Osteoblast (primary cell): ENCODE results near the gene ZBTB8OS. TPM values are rescaled to one million over a fixed set of nuclear protein-coding genes. Genes with fewer than 3 reads are reported as not detected.
A peak's percentile ranks its signal among the peaks of the same experiment; 100 is the strongest.

Experiments used
- DNase-seq: peaks from one replicate; pipeline ENCODE4 v3.0.0; 2011; ENCODE audit warnings: low spot score, mixed read lengths; ENCODE audit not compliant: insufficient read length; ENCODE audit errors: missing footprints
- H2AFZ ChIP-seq: 2 replicates; pipeline ENCODE4 v1.6.0; 2011; ENCODE audit warnings: mild to moderate bottlenecking, low read length
- H3K27ac ChIP-seq: 2 replicates; pipeline ENCODE4 v1.5.1; 2011; ENCODE audit warnings: mild to moderate bottlenecking, low read depth, low read length, moderate library complexity
- H3K27me3 ChIP-seq: 2 replicates; pipeline ENCODE4 v1.6.0; 2012; ENCODE audit warnings: mild to moderate bottlenecking, control low read depth, inconsistent platforms, low read length, moderate library complexity; ENCODE audit not compliant: insufficient read depth
- H3K36me3 ChIP-seq: 2 replicates; pipeline ENCODE4 v1.5.1; 2011; ENCODE audit warnings: mild to moderate bottlenecking, low read length, control low read depth, moderate library complexity; ENCODE audit not compliant: insufficient read depth
- H3K4me1 ChIP-seq: 2 replicates; pipeline ENCODE4 v1.5.1; 2011; ENCODE audit warnings: mild to moderate bottlenecking, low read length, control low read depth, moderate library complexity; ENCODE audit not compliant: insufficient read depth
- H3K4me2 ChIP-seq: 2 replicates; pipeline ENCODE4 v1.6.0; 2011; ENCODE audit warnings: mild to moderate bottlenecking, low read length; ENCODE audit not compliant: insufficient read depth
- H3K4me3 ChIP-seq: fragments of 200-600 bp; sonication (generic); 3 replicates; pipeline ENCODE4 v1.5.1; 2012; ENCODE audit warnings: mild to moderate bottlenecking, low read length, inconsistent platforms; ENCODE audit not compliant: insufficient read depth
- H3K79me2 ChIP-seq: 2 replicates; pipeline ENCODE4 v1.6.0; 2012; ENCODE audit warnings: mild to moderate bottlenecking, low read length, control low read depth, inconsistent platforms; ENCODE audit not compliant: insufficient read depth
- H3K9me3 ChIP-seq: 2 replicates; pipeline ENCODE4 v1.5.1; 2011; ENCODE audit warnings: low read depth, low read length, control low read depth
- H4K20me1 ChIP-seq: 2 replicates; pipeline ENCODE4 v1.6.0; 2012; ENCODE audit warnings: mild to moderate bottlenecking, low read length, control low read depth; ENCODE audit not compliant: insufficient read depth
- CTCF ChIP-seq: IDR thresholded peaks from 2 replicates; pipeline ENCODE4 v1.5.1; 2011; ENCODE audit warnings: mild to moderate bottlenecking, low read depth, low read length, moderate library complexity; ENCODE audit errors: extremely low read depth
- small RNA-seq: library from RNA; depleted of rRNA; stranded (forward); fragments of <200 nt; gene quantifications from one replicate; pipeline ENCODE3, GENCODE V24; 2012
- total RNA-seq: library from RNA; depleted of rRNA; stranded (reverse); fragments of >200 nt; gene quantifications from 2 replicates; pipeline ENCODE4 v1.2.3, GENCODE V29; 2012

Gene ZBTB8OS
- total RNA-seq, 1 donor = 37.3 TPM

- Histone ChIP-seq H3K9me3 (no peaks in the 10 kb centered on the region), H3K36me3 (no peaks in the 10 kb centered on the region), H3K4me3 (no peak overlapping the region), H3K79me2 (no peaks in the 10 kb centered on the region), H3K4me2 (no peak overlapping the region), H4K20me1 (no peaks in the 10 kb centered on the region), H3K27ac (no peak overlapping the region), H3K4me1 (no peaks in the 10 kb centered on the region), H3K27me3 (no peaks in the 10 kb centered on the region), H2AFZ (no peak overlapping the region)
- no peak for TF ChIP-seq CTCF
- no peak for DNase-seq
Measured at GRCh38 chr1:32605711-32606424, 44.5 kb downstream of the ZBTB8OS start.

GRCh38 chr1:32600034-32600433, 50.3 kb downstream of the ZBTB8OS start:
- Histone ChIP-seq H4K20me1 (no peaks in the 10 kb centered on the region), H2AFZ (no peak overlapping the region), H3K36me3 (no peaks in the 10 kb centered on the region), H3K79me2 (no peaks in the 10 kb centered on the region), H3K27ac (no peak overlapping the region), H3K4me3 (no peak overlapping the region), H3K27me3 (no peaks in the 10 kb centered on the region), H3K9me3 (no peaks in the 10 kb centered on the region), H3K4me2 (no peak overlapping the region), H3K4me1 (no peaks in the 10 kb centered on the region)
- DNase-seq = no peak
- no peak for TF ChIP-seq CTCF

DNA sequence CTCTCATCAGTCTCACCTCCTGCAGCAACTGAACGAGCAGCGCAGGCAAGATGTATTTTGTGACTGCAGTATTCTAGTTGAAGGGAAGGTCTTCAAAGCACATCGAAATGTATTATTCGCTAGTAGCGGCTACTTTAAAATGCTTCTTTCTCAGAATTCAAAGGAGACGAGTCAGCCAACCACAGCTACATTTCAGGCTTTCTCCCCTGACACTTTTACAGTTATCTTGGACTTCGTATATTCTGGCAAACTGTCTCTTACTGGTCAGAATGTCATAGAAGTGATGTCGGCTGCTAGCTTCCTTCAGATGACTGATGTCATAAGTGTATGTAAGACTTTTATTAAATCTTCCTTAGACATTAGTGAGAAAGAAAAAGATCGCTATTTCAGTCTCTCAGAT, 57.4 kb downstream of the ZBTB8OS start:
- H3K4me3 ChIP-seq = no peak overlapping the region
- no peaks in the 10 kb centered on the region for H3K27me3 ChIP-seq
- no peaks in the 10 kb centered on the region for H3K36me3 ChIP-seq
- H3K79me2 ChIP-seq = no peaks in the 10 kb centered on the region
- H3K27ac ChIP-seq = no peak overlapping the region
- DNase-seq = peak; percentile 60
- no peaks in the 10 kb centered on the region for H3K9me3 ChIP-seq
- no peaks in the 10 kb centered on the region for H4K20me1 ChIP-seq
- TF ChIP-seq CTCF = no peak
- no peak overlapping the region for H3K4me2 ChIP-seq
- no peaks in the 10 kb centered on the region for H3K4me1 ChIP-seq
- no peak overlapping the region for H2AFZ ChIP-seq

DNA sequence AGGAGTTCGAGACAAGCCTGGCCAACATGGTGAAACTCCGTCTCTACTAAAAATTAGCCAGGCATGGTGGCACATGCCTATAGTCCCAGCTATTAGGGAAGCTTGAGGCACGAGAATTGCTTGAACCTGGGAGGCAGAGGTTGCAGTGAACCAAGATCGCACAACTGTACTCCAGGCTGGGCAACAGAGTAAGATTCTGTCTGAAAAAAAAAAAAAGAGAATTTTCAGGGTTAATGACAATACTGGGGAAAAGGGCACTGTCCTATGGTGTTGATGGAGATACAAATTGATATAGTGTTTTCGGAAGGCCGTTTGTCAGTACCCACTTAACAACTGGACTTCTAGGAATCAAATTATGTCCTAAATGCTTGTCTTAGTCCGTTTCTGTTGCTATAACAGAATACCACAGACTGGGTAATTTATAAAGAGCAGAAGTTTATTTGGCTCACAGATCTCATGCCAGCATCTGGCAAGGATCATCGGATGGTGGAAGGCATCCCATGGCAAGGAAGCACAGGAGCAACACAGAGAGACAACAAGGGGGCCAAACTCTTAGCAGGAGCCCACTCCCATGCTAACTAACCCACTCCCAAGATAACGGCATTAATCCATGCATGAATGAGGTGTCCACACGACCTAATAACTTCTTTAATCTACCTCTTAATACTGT, 69.9 kb downstream of the ZBTB8OS start:
- H3K4me3 ChIP-seq = no peak overlapping the region
- no peaks in the 10 kb centered on the region for H3K9me3 ChIP-seq
- H3K4me1 ChIP-seq = no peaks in the 10 kb centered on the region
- H3K27me3 ChIP-seq = no peaks in the 10 kb centered on the region
- no peaks in the 10 kb centered on the region for H3K36me3 ChIP-seq
- no peak for TF ChIP-seq CTCF
- no peak for DNase-seq
- no peak overlapping the region for H3K4me2 ChIP-seq
- no peak overlapping the region for H2AFZ ChIP-seq
- H4K20me1 ChIP-seq = no peaks in the 10 kb centered on the region
- no peaks in the 10 kb centered on the region for H3K79me2 ChIP-seq
- H3K27ac ChIP-seq = no peak overlapping the region

Small RNAs within 50 kb of the gene (small RNA-seq; reads per million reads assigned to genes)
- gene RF00019 = not detected

Other genes with a start within 250 kb of the ZBTB8OS start
- gene ZBTB8B, start 185.5 kb downstream of the ZBTB8OS start, total RNA-seq = under 0.01 TPM in 2 replicates
- gene ZBTB8A, start 111.1 kb downstream of the ZBTB8OS start, total RNA-seq = 9.8 and 10.6 TPM in 2 replicates
- gene RBBP4, start 658 bp upstream of the ZBTB8OS start, total RNA-seq = 111 and 112 TPM in 2 replicates
- 129 and 139 TPM in 2 replicates for gene SYNC, start 52.2 kb upstream of the ZBTB8OS start, total RNA-seq
- gene YARS1, start 166.8 kb upstream of the ZBTB8OS start, total RNA-seq = 183 and 199 TPM in 2 replicates
- 42.0 and 57.2 TPM in 2 replicates for gene S100PBP, start 167.1 kb upstream of the ZBTB8OS start, total RNA-seq
- 0.36 TPM in 1 of 2 replicates, not detected in the other for gene FNDC5, start 220.4 kb upstream of the ZBTB8OS start, total RNA-seq
- gene HPCA, start 235.9 kb upstream of the ZBTB8OS start, total RNA-seq = not detected in 2 replicates